Thoracic aorta (tissue), 2 donors: Measurements from ENCODE around the gene PLEKHD1. TPM values are rescaled to one million over a fixed set of nuclear protein-coding genes. Genes with fewer than 3 reads are reported as not detected.

Experiments
- ATAC-seq: fragments of 150-250 bp; one replicate; pipeline ENCODE4 v1.8.0; 2017; ENCODE audit warnings: low read depth; ENCODE audit not compliant: insufficient number of reproducible peaks, low FRiP score
- DNase-seq: peaks from one replicate; pipeline ENCODE4 v3.0.0-alpha.2; 2020; ENCODE audit warnings: low spot score
- H3K27ac ChIP-seq, 2 donors: fragments of 200-600 bp; sonication (generic); 1 replicate in 1 of 2; 2 replicates in 1 of 2; pipeline ENCODE4 v1.5.1; 2016; ENCODE audit warnings: mild to moderate bottlenecking in 2 of 2, moderate library complexity in 2 of 2
- H3K27me3 ChIP-seq: fragments of 200-600 bp; sonication (generic); replicated peaks from 2 replicates; pipeline ENCODE4 v1.6.0; 2016; ENCODE audit warnings: mild to moderate bottlenecking; ENCODE audit not compliant: insufficient read depth
- H3K36me3 ChIP-seq: fragments of 200-600 bp; sonication (generic); one replicate; pipeline ENCODE4 v1.5.1; 2016
- H3K4me1 ChIP-seq, 2 donors: fragments of 200-600 bp; sonication (generic); 1 replicate in 1 of 2; 2 replicates in 1 of 2; pipeline versions ENCODE4 v1.5.1 to v1.6.0; 2016; ENCODE audit warnings: low read depth in 2 of 2, mild to moderate bottlenecking in 1 of 2; ENCODE audit not compliant: control insufficient read depth in 1 of 2
- H3K4me3 ChIP-seq: fragments of 200-600 bp; sonication (generic); 2 replicates; pipeline ENCODE4 v1.5.1; 2016; ENCODE audit warnings: mild to moderate bottlenecking
- H3K9me3 ChIP-seq: fragments of 200-600 bp; sonication (generic); 2 replicates; pipeline ENCODE4 v1.5.1; 2016
- total RNA-seq, 2 donors: library from RNA; depleted of rRNA; stranded (reverse); fragments of >200 nt; gene quantifications; one replicate each; pipeline versions ENCODE4 v1.1.0 to v1.2.3, GENCODE V29; 2016
- TF ChIP-seq, protein P1 (sequence below): fragments of 200-600 bp; sonication (generic); IDR thresholded peaks from one replicate; pipeline ENCODE4 v1.5.1; 2019; ENCODE audit warnings: antibody characterized with exemption

PLEKHD1 gene
- total RNA-seq, 2 donors from 2014 or later: 0.14 to 0.49 TPM

DNA sequence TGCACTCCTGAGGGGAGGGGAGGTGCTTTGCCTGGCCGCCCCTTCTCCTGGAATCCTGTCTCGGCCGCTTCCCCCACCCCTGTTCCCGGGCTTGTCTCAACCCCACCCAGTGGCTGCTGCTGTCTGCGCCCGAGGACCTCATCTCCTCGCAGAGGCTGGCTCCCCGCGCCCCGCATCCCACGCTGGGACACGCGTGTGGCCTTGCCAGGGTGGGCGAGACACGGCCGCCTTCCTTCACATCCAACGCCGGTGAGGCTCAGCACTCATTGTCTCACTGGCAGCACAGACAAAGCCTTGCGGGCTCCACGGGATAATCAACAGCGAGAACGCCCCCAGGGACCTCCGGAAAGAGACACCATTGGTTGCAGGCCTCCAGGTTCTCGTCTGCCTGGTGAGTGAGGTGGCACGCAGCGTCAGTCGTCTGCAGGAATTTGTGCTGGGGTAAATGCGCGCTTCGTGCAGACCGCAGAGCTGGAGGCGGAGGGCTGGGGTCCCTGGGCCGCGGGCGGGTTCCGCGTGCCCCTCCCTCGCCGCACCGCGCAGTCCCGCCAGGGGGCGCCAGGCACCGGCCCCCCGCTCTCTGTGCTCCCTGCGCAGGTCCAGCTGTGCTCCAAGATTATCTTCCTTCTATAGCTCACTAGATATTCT lies 63.3 kb downstream of the PLEKHD1 start:
- no peak overlapping the region for H3K4me3 ChIP-seq
- no peak for ATAC-seq
- no peaks in the 10 kb centered on the region for H3K36me3 ChIP-seq
- H3K27me3 ChIP-seq: no peaks in the 10 kb centered on the region
- TF ChIP-seq, protein P1, sequence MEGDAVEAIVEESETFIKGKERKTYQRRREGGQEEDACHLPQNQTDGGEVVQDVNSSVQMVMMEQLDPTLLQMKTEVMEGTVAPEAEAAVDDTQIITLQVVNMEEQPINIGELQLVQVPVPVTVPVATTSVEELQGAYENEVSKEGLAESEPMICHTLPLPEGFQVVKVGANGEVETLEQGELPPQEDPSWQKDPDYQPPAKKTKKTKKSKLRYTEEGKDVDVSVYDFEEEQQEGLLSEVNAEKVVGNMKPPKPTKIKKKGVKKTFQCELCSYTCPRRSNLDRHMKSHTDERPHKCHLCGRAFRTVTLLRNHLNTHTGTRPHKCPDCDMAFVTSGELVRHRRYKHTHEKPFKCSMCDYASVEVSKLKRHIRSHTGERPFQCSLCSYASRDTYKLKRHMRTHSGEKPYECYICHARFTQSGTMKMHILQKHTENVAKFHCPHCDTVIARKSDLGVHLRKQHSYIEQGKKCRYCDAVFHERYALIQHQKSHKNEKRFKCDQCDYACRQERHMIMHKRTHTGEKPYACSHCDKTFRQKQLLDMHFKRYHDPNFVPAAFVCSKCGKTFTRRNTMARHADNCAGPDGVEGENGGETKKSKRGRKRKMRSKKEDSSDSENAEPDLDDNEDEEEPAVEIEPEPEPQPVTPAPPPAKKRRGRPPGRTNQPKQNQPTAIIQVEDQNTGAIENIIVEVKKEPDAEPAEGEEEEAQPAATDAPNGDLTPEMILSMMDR: peak; percentile 28
- H3K9me3 ChIP-seq: no peaks in the 10 kb centered on the region
- no peak overlapping the region for H3K27ac ChIP-seq
- no peaks in the 10 kb centered on the region for H3K4me1 ChIP-seq
- DNase-seq: no peak

DNA sequence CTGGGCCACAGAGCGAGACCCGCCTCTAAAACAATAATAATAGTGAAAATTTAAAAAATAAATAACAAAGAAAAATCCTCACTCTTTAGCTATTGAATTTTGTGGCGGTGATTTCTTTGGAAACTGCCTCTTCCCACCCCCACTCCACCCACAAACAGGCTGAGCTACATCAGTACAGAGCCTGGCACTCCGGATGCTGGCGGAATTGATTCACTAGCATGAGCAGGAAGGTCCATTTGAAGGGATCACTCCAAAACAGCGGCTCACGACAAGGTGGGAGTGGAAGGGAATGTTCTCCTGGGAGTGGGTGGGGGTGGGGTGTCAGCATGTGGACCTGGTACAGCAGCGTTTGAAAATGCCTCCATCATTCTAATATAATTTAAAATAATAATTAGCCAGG lies 64.0 kb downstream of the PLEKHD1 start:
- TF ChIP-seq, protein P1: no peak
- no peaks in the 10 kb centered on the region for H3K36me3 ChIP-seq
- H3K9me3 ChIP-seq: no peaks in the 10 kb centered on the region
- H3K27ac ChIP-seq: no peak overlapping the region
- H3K27me3 ChIP-seq: no peaks in the 10 kb centered on the region
- ATAC-seq (no peak), DNase-seq (no peak)
- no peaks in the 10 kb centered on the region for H3K4me1 ChIP-seq
- no peak overlapping the region for H3K4me3 ChIP-seq

DNA sequence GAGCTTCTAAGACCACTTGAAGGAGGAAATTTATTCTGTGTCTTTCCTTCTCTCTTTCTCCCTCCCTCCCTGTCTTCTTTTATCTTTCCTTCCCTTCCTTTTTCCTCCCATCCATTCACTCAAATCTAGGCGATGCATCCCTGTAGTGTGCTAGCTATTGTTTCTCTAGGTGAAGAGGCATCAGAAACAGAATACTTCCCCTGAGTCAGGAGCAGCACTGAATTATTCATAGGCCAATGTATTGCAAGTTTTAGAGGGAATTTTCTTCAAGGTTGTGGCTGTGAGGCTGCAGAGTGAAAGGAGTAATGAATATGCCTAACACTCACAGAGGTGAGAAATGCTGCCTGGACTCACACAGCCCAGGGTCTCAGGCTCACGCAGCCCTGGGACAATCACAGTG lies 67.0 kb downstream of the PLEKHD1 start:
- Histone ChIP-seq H3K9me3 (no peaks in the 10 kb centered on the region), H3K27ac (no peak overlapping the region), H3K36me3 (no peaks in the 10 kb centered on the region), H3K27me3 (no peaks in the 10 kb centered on the region), H3K4me1 (no peaks in the 10 kb centered on the region), H3K4me3 (no peak overlapping the region)
- ATAC-seq (no peak), DNase-seq (no peak)
- TF ChIP-seq, protein P1: no peak

DNA sequence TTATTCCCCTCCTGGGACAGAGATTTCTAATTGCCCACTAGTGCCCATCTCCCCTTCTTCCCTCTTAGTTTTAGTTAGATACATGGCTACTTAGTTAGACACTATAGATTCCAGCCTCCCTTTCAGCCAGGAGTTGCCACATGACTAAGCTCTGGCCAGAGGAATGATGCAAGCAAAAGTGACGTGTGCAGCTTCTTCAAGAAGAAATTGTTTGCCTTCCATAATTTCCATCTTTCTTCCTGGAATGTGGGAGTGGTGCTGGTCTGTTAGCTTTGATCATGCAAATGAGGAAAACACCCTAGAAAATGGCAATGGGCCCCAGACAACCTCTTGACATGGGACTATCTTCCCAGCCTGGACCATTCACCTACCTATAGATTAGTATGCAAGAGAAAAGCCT lies 68.7 kb downstream of the PLEKHD1 start:
- Histone ChIP-seq H3K27me3 (no peaks in the 10 kb centered on the region), H3K9me3 (no peaks in the 10 kb centered on the region), H3K36me3 (no peaks in the 10 kb centered on the region), H3K4me1 (no peaks in the 10 kb centered on the region), H3K4me3 (no peak overlapping the region), H3K27ac (no peak overlapping the region)
- TF ChIP-seq, protein P1: no peak
- ATAC-seq: no peak
- DNase-seq: no peak

DNA sequence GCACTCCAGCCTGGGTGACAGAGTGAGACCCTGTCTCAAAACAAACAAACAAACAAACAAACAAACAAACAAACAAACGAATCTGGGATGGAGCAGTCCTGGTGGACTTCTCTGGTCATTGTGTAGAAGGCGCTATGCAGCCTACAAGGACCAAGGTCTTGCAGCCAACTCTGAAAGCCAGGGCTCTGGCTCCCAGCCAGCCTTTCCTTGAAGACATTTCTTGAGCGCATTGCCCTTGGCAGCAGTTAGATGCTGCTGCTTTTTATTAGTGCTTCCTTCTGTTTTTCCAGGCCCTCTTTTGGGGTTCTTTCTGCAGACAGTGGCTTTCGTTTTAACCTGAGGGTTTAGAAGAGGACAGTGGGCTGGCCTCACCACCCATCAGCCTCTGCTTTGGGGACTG lies 70.0 kb downstream of the PLEKHD1 start:
- no peaks in the 10 kb centered on the region for H3K4me1 ChIP-seq
- no peak overlapping the region for H3K4me3 ChIP-seq
- H3K9me3 ChIP-seq: no peaks in the 10 kb centered on the region
- ATAC-seq (no peak), DNase-seq (no peak)
- TF ChIP-seq, protein P1: no peak
- no peak overlapping the region for H3K27ac ChIP-seq
- H3K36me3 ChIP-seq: no peaks in the 10 kb centered on the region
- peaks cover 2% of the 10 kb centered on the region for H3K27me3 ChIP-seq
